GM12801 (cell line): Measurements from ENCODE around the gene TNNC1.

Experiments
- TF ChIP-seq, protein P1 (sequence below): IDR thresholded peaks from one replicate; pipeline ENCODE4 v1.5.1; 2011; ENCODE audit warnings: control low read depth; ENCODE audit not compliant: insufficient read length; ENCODE audit errors: extremely low read depth

The TNNC1 gene

DNA sequence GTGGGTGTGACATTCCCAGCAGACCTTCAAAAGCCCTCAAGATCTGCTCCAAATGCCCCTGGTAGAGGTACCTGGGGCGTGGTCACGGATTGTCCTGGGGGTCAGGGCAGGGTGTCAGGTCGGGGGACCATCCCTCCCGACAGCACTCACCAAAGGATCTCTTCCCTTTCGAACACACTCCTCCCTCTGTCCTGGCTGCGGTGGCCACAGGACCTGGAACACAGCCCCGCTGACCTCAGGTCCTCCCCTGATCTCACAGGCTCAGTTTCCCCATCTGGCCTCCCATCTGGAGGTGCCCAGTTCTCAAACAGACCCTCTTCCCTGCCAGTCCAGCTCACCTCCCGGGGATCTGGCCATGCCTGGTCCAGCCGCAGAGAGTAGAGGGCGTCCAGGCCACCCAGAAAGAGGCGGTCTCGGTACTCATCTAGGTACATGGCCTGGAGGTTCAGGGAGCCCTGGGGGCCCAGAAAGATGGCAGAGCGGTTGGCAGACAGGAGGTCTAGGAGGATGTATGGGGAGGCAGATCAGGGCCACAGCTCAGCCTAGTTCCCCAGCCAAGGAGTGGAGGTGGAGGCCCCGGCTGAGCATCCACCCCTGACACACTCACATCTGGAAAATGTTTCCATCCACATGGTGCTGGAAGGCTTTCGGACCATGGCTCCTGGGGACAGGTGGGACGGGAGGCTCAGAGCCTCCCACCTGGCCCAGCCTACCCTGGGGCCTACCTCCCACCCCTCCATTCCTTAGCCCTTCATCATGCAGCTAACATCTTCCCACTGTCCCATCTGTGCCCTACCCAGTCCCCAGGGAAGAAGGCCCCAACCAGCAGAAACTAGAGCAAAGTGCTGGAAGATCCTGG is 11.2 kb downstream of the TNNC1 start:
- TF ChIP-seq, protein P1, sequence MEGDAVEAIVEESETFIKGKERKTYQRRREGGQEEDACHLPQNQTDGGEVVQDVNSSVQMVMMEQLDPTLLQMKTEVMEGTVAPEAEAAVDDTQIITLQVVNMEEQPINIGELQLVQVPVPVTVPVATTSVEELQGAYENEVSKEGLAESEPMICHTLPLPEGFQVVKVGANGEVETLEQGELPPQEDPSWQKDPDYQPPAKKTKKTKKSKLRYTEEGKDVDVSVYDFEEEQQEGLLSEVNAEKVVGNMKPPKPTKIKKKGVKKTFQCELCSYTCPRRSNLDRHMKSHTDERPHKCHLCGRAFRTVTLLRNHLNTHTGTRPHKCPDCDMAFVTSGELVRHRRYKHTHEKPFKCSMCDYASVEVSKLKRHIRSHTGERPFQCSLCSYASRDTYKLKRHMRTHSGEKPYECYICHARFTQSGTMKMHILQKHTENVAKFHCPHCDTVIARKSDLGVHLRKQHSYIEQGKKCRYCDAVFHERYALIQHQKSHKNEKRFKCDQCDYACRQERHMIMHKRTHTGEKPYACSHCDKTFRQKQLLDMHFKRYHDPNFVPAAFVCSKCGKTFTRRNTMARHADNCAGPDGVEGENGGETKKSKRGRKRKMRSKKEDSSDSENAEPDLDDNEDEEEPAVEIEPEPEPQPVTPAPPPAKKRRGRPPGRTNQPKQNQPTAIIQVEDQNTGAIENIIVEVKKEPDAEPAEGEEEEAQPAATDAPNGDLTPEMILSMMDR = no peak

DNA sequence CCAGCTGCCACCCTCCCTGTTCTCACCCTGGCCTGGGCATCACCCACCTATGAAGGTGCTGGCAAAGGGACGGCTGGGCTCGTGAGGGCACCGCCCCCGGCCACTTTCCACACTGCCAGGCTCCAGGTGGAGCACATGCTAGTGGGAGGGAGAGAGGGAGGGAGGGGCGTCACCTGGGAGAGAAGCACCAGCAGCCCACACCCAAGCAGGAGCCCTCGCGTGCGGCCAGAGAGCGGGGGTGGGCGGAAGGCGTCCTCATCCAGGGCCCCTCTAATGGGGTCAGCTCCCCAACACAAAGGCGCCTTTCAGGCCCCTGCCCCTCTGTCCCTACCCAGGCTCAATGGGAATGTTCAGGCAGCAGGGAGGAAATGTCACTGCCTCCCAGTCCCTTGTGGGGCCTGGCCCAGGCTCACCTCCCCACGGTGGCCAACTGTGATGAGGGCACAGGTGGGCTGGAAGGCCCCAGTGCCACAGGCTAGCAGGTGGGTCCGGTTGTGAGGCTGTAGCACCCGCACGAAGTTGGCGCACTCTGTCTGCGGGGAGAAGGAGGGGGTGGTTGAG is 12.0 kb downstream of the TNNC1 start:
- TF ChIP-seq, protein P1 = no peak

DNA sequence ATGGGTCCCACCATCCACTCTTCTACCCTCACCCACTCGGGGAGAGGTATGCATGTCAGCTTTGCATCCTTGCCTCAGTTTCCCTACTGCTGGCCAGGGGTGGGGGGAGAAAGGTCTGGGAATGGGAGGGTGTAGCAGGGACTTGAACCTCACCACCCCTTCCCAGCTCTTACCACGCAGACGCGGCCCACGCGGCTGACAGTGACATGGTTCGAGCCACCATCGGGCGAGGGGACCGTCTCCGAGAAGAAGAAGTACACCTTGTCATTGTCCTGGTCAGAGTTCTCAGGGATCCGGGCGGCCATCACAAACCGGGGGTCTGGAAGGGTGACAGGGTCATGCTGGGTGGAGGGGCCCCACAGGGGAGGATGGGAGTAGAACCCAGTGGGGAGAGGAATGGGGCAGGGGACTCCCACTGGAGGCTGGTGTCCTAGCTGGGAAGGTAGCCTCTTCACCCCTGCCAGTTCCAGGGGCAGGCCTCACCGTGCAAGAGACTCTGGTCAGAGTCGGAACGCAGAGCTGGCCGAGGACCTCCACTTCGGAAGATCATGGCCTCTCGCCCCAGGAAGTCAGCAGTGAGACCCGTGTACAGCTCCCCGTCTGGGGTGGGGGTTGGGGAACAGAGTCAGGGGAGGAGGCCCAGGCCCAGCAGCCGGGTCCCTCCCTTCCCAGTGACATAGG is 12.6 kb downstream of the TNNC1 start:
- TF ChIP-seq, protein P1 = no peak

DNA sequence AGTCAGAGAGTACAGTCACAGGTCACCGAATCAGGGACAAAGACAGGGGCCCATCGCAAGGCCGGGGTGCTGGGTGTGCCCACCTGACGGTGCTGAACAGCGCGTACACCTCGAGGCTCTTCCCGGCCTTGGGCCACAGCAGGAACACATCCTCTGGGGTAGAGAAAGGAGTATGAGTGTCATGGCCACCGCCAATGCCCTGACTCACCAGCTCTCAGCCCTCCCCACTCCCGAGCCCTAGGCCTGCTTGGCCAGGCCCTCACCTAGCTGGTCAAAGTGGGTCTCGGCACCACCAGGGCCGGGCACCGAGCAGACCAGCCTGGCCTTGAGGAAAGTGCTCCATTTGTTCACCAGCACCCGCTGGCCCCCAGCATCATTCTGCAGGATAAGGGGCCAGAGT is 13.2 kb downstream of the TNNC1 start:
- TF ChIP-seq, protein P1 = no peak

DNA sequence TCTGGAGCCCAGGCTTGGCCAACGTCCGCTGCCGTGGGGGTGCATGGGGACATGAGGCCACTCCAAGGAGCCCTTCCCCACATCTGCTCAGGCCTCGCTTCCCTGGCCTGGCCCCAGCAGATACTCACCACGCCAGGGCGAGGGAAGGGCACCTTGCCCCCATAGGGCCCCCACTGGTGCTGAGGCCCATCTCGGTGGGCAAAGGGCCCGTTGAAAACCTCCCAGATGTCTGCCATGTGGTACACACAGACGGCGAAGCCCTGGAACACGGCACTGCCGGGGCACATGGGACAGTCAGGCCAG is 13.6 kb downstream of the TNNC1 start:
- TF ChIP-seq, protein P1 = no peak

DNA sequence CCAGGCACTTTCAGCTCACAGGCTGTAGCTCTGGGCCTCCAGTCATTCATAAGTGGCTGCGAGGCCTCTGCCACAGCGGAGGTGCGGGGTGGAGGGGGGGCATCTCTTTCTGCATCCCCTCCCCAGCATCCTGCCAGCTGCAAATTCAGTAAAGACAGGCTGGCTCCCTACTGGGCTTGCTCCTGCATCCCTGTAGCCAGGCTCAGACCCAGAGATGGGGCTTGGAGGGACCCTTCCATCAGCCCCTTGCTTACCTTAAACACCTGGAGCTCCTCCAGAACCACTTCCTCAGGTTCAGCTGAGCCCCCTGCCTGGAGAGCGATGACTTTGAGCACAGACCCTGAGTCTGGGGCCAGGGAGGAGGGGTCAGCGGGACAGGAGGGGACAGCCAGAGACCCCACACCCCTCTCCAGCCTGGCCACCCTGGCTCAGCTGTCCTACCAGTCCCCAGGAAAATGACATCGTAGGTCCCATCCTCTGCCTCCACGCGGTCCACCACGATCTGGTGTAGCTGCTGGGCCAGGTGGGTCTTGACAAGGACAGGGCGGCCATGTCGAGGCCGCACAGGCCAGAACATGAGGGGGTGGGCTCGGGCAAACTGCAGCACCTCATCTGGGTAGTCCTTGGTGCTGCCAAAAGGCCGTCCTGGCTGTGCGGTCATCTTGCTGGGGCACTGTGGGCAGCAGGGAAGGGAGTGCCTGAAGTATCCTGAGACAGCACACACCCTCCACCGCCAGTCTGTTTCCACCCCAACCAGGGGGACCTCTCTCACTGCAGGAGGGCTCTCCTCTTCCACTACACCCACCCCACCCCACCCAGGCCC is 14.2 kb downstream of the TNNC1 start:
- TF ChIP-seq, protein P1 = no peak
